IMR-90 (cell line): ENCODE data around the gene FSTL3. TPM values are rescaled to one million over a fixed set of nuclear protein-coding genes. Genes with fewer than 3 reads are reported as not detected.

Experiments used
- ATAC-seq: fragments of 200-7000 bp; cut with Tn5 transposase; 2 replicates; pipeline ENCODE4 v1.9.1; 2020; ENCODE audit warnings: low read depth, mild to moderate bottlenecking, moderate library complexity
- BruUV-seq: library from RNA; stranded (reverse); fragments of 400-500 nt; replicated peaks from 2 replicates; lab custom pipeline; 2021; lab: Mats Ljungman, UMichigan
- CTCF ChIA-PET: fragments of 300-600 bp; formaldehyde crosslinking; extraction: SDS; loops from one replicate; lab custom pipeline; 2021; ENCODE audit warnings: antibody characterized with exemption; lab: Yijun Ruan, JAX
- POLR2A ChIA-PET: fragments of 300-600 bp; sonication (Branson Sonifier 250); formaldehyde crosslinking; loops from one replicate; lab custom pipeline; 2022; ENCODE audit warnings: antibody characterized with exemption; ENCODE audit not compliant: unreplicated experiment; lab: Charles Lee
- DNase-seq: peaks from one replicate; pipeline ENCODE4 v3.0.0; 2013
- H2AFZ ChIP-seq: replicated peaks from 2 replicates; pipeline ENCODE3; 2013; ENCODE audit warnings: low read length, mild to moderate bottlenecking; ENCODE audit not compliant: poor library complexity
- H2AK5ac ChIP-seq: 2 replicates; pipeline ENCODE4 v1.6.1; 2013; ENCODE audit warnings: low read depth, low read length, inconsistent platforms
- H2AK9ac ChIP-seq: replicated peaks from 2 replicates; pipeline ENCODE3; 2013; ENCODE audit warnings: mild to moderate bottlenecking, low read depth, low read length, moderate library complexity; ENCODE audit not compliant: poor library complexity
- H2BK120ac ChIP-seq: 2 replicates; pipeline ENCODE4 v1.6.1; 2013; ENCODE audit warnings: low read depth, low read length, inconsistent platforms
- H2BK15ac ChIP-seq: 3 replicates; pipeline ENCODE4 v1.6.1; 2013; ENCODE audit warnings: low read depth, low read length, inconsistent platforms
- H2BK20ac ChIP-seq: 2 replicates; pipeline ENCODE4 v1.6.1; 2013; ENCODE audit warnings: low read depth, mild to moderate bottlenecking, inconsistent platforms, low read length, moderate library complexity
- H2BK5ac ChIP-seq: 2 replicates; pipeline ENCODE4 v1.6.1; 2013; ENCODE audit warnings: mild to moderate bottlenecking, low read depth, low read length, inconsistent platforms; ENCODE audit not compliant: poor library complexity, severe bottlenecking
- H3K14ac ChIP-seq: replicated peaks from 2 replicates; pipeline ENCODE4 v1.6.1; 2013; ENCODE audit warnings: low read depth, low read length, inconsistent platforms
- H3K18ac ChIP-seq: 2 replicates; pipeline ENCODE4 v1.6.1; 2013; ENCODE audit warnings: low read depth, low read length, control low read depth
- H3K23ac ChIP-seq: 2 replicates; pipeline ENCODE4 v1.6.1; 2013; ENCODE audit warnings: low read depth, low read length, inconsistent platforms
- H3K27ac ChIP-seq: 2 replicates; pipeline ENCODE4 v1.5.1; 2013; ENCODE audit warnings: mild to moderate bottlenecking, control low read depth, low read length; ENCODE audit not compliant: insufficient read depth
- H3K27me3 ChIP-seq: 2 replicates; pipeline ENCODE4 v1.6.1; 2013; ENCODE audit warnings: low read length; ENCODE audit not compliant: control insufficient read depth, insufficient read depth
- H3K36me3 ChIP-seq: 2 replicates; pipeline ENCODE4 v1.6.1; 2013; ENCODE audit warnings: low read length, mixed read lengths; ENCODE audit not compliant: control insufficient read depth, insufficient read depth
- H3K4ac ChIP-seq: 2 replicates; pipeline ENCODE4 v1.6.1; 2013; ENCODE audit warnings: low read depth, low read length, inconsistent platforms
- H3K4me1 ChIP-seq: 2 replicates; pipeline ENCODE4 v1.6.1; 2013; ENCODE audit warnings: low read length, mixed read lengths; ENCODE audit not compliant: control insufficient read depth, insufficient read depth
- H3K4me2 ChIP-seq: 2 replicates; pipeline ENCODE4 v1.6.1; 2013; ENCODE audit warnings: low read depth, mild to moderate bottlenecking, control low read depth, low read length, moderate library complexity
- H3K4me3 ChIP-seq: 2 replicates; pipeline ENCODE4 v1.5.1; 2013; ENCODE audit warnings: low read depth, mild to moderate bottlenecking, control low read depth, low read length, moderate library complexity; ENCODE audit not compliant: insufficient read depth
- H3K56ac ChIP-seq: 2 replicates; pipeline ENCODE4 v1.6.1; 2013; ENCODE audit warnings: low read length, inconsistent platforms; ENCODE audit not compliant: insufficient read depth; ENCODE audit errors: extremely low read depth
- H3K79me1 ChIP-seq, 2 experiments: 2 replicates each; pipeline ENCODE4 v1.6.1; 2013; ENCODE audit warnings: low read length in 2 of 2, inconsistent platforms in 1 of 2, low read depth in 1 of 2
- H3K9ac ChIP-seq: 2 replicates; pipeline ENCODE4 v1.6.1; 2013; ENCODE audit warnings: low read depth, low read length, control low read depth
- H3K9me1 ChIP-seq: 2 replicates; pipeline ENCODE4 v1.6.1; 2013; ENCODE audit warnings: low read length, inconsistent platforms; ENCODE audit not compliant: insufficient read depth
- H3K9me3 ChIP-seq: 2 replicates; pipeline ENCODE4 v1.6.1; 2013; ENCODE audit warnings: low read length; ENCODE audit not compliant: control insufficient read depth, insufficient read depth
- H4K20me1 ChIP-seq: 2 replicates; pipeline ENCODE4 v1.6.1; 2013; ENCODE audit warnings: low read length, inconsistent platforms; ENCODE audit not compliant: insufficient read depth
- H4K5ac ChIP-seq: 2 replicates; pipeline ENCODE4 v1.6.1; 2013; ENCODE audit warnings: mild to moderate bottlenecking, low read depth, low read length, control low read depth
- H4K8ac ChIP-seq, 2 experiments: 2 replicates each; pipeline ENCODE4 v1.6.1; 2013; ENCODE audit warnings: low read depth in 2 of 2, low read length in 2 of 2, control low read depth in 1 of 2, inconsistent platforms in 1 of 2
- H4K91ac ChIP-seq: 2 replicates; pipeline ENCODE4 v1.6.1; 2013; ENCODE audit warnings: low read depth, low read length, inconsistent platforms; ENCODE audit not compliant: insufficient read depth
- BHLHE40 ChIP-seq: fragments of 150-350 bp; IDR thresholded peaks from 2 replicates; pipeline ENCODE4 v1.6.1; 2016; ENCODE audit warnings: mild to moderate bottlenecking, low read depth, low read length
- CEBPB ChIP-seq: IDR thresholded peaks from 2 replicates; pipeline ENCODE4 v1.6.1; 2012; ENCODE audit warnings: low read depth, low read length, improper control_type of control experiment
- CHD1 ChIP-seq: IDR thresholded peaks from 2 replicates; pipeline ENCODE4 v1.6.1; 2012; ENCODE audit warnings: low read depth, low read length, improper control_type of control experiment
- MAZ ChIP-seq: IDR thresholded peaks from 2 replicates; pipeline ENCODE4 v1.6.1; 2012; ENCODE audit warnings: low read depth, mild to moderate bottlenecking, low read length, improper control_type of control experiment, moderate library complexity, borderline replicate concordance
- MXI1 ChIP-seq: IDR thresholded peaks from 2 replicates; pipeline ENCODE4 v1.6.1; 2012; ENCODE audit warnings: low read depth, mild to moderate bottlenecking, low read length, moderate library complexity, borderline replicate concordance
- NFE2L2 ChIP-seq: fragments of 150-350 bp; IDR thresholded peaks from 2 replicates; pipeline ENCODE4 v1.6.1; 2016; ENCODE audit warnings: low read depth, mild to moderate bottlenecking, low read length
- POLR2A ChIP-seq: IDR thresholded peaks from 2 replicates; pipeline ENCODE4 v1.6.1; 2012; ENCODE audit warnings: mild to moderate bottlenecking, low read depth, low read length
- SMC3 ChIP-seq: fragments of 150-350 bp; IDR thresholded peaks from 2 replicates; pipeline ENCODE4 v1.6.1; 2016; ENCODE audit warnings: low read depth, mild to moderate bottlenecking, antibody characterized with exemption, low read length, moderate library complexity
- WGBS, 2 experiments: methylation state at CpG; one replicate each; pipeline versions ENCODE4 v1.1.5 to v1.1.7; 2013; ENCODE audit warnings: missing lambda C conversion rate in 2 of 2; ENCODE audit not compliant: insufficient read length in 1 of 2; ENCODE audit errors: extremely low coverage in 2 of 2; 5-methylcytosine and 5-hydroxymethylcytosine counted together
- dilution Hi-C: fragments of 300-500 bp; cut with HindIII; formaldehyde crosslinking; loops from one replicate; pipeline ENCODE4 v1.14.3; 2018; ENCODE audit warnings: low sequenced_read_pairs; ENCODE audit not compliant: unreplicated experiment
- in situ Hi-C: fragments of 300-500 bp; cut with MboI; formaldehyde crosslinking; loops from 3 replicates; pipeline ENCODE4 v1.14.3; 2019; ENCODE audit warnings: low sequenced_read_pairs, inconsistent platforms, mixed read lengths
- intact Hi-C: fragments of 100-400 bp; cut with micrococcal nuclease; formaldehyde crosslinking; loops from 2 replicates; pipeline ENCODE4 v1.10.0; 2022
- polyA plus RNA-seq, 3 experiments: library from polyadenylated mRNA; depleted of rRNA; stranded (reverse); fragments of >200 nt; gene quantifications; 2 replicates each; pipeline ENCODE4 v1.2.3, GENCODE V29; 2012; ENCODE audit warnings: low replicate concordance in 1 of 3
- total RNA-seq: library from RNA; depleted of rRNA; stranded (reverse); fragments of >200 nt; gene quantifications from 2 replicates; pipeline ENCODE4 v1.2.3, GENCODE V29; 2012

Gene FSTL3
- total and polyA plus RNA-seq, 2 of the 4 experiments (the other 2 are of a cell fraction): 32.3 to 76.9 TPM

- WGBS, 2 experiments: 33% methylated on average over 13 of the region's 31 CpGs; no CpG with 5 or more reads in 1 of the 2 experiments
Measured at GRCh38 chr19:661427-662196, 14.6 kb upstream of the FSTL3 start.

More at GRCh38 chr19:661427-662196, 14.6 kb upstream of the FSTL3 start:
- H4K91ac ChIP-seq: no peak overlapping the region
- no peak overlapping the region for H2BK20ac ChIP-seq
- H3K79me1 ChIP-seq: peaks cover 0 to 41% of the 10 kb centered on the region in 2 experiments; a peak in 2 of 4 replicates
- BruUV-seq: no TSS peak
- no peak overlapping the region for H4K8ac ChIP-seq
- POLR2A ChIA-PET: no interaction called here
- no peaks in the 10 kb centered on the region for H3K9me3 ChIP-seq
- H2BK120ac ChIP-seq: no peak overlapping the region
- peak overlapping the region; percentile 95 for H3K4me2 ChIP-seq
- 0 out of 2 replicates have a peak overlapping the region, but pooled peaks have one; percentile 23 for H3K14ac ChIP-seq
- H2AFZ ChIP-seq: no peak overlapping the region
- no peak overlapping the region for H3K4ac ChIP-seq
- H2BK15ac ChIP-seq: no peak overlapping the region
- peaks cover 14% of the 10 kb centered on the region for H3K4me1 ChIP-seq
- in situ Hi-C loops: no loop called here
- H3K27ac ChIP-seq: peak overlapping the region; percentile 75
- peak overlapping the region; percentile 87 for H2AK9ac ChIP-seq
- peak overlapping the region; percentile 91 for H3K9ac ChIP-seq
- CTCF ChIA-PET: no interaction called here
- intact Hi-C loops: loop anchor here (2.0 to 10.0 kb wide), 4 partner anchors 29 to 251 kb away; partner anchors contain the start of genes POLRMT and R3HDM4
- H3K36me3 ChIP-seq: peaks cover 7% of the 10 kb centered on the region; the same call in 1 of the 2 replicates
- ATAC-seq (no peak), DNase-seq (no peak)
- no peak overlapping the region for H4K5ac ChIP-seq
- no peak overlapping the region for H3K18ac ChIP-seq
- peak overlapping the region; percentile 90 for H3K23ac ChIP-seq
- H4K20me1 ChIP-seq: peaks cover 57% of the 10 kb centered on the region
- dilution Hi-C loops: no loop called here
- H3K9me1 ChIP-seq: no peaks in the 10 kb centered on the region
- H2AK5ac ChIP-seq: peak overlapping the region; percentile 2
- H3K56ac ChIP-seq: no peak overlapping the region
- peak overlapping the region; percentile 12 for H2BK5ac ChIP-seq
- peak overlapping the region; percentile 87 for H3K4me3 ChIP-seq
- no peaks in the 10 kb centered on the region for H3K27me3 ChIP-seq
- no peak for TF ChIP-seq BHLHE40
- 0 out of 2 replicates have a peak, but pooled peaks have one; percentile 12 for TF ChIP-seq MAZ
- no peak; the same call in 1 of the 2 replicates for TF ChIP-seq POLR2A
- TF ChIP-seq CEBPB: no peak
- TF ChIP-seq CHD1: no peak
- no peak for TF ChIP-seq SMC3
- no peak for TF ChIP-seq NFE2L2
- TF ChIP-seq MXI1: no peak
